GM15510 (cell line): ENCODE results near the gene CNOT10.

Experiments
- POLR2A ChIP-seq: IDR thresholded peaks from 3 replicates; pipeline ENCODE4 v1.6.1; 2011; ENCODE audit warnings: borderline replicate concordance; ENCODE audit not compliant: insufficient read length; ENCODE audit errors: extremely low read depth

Gene CNOT10, protein sequence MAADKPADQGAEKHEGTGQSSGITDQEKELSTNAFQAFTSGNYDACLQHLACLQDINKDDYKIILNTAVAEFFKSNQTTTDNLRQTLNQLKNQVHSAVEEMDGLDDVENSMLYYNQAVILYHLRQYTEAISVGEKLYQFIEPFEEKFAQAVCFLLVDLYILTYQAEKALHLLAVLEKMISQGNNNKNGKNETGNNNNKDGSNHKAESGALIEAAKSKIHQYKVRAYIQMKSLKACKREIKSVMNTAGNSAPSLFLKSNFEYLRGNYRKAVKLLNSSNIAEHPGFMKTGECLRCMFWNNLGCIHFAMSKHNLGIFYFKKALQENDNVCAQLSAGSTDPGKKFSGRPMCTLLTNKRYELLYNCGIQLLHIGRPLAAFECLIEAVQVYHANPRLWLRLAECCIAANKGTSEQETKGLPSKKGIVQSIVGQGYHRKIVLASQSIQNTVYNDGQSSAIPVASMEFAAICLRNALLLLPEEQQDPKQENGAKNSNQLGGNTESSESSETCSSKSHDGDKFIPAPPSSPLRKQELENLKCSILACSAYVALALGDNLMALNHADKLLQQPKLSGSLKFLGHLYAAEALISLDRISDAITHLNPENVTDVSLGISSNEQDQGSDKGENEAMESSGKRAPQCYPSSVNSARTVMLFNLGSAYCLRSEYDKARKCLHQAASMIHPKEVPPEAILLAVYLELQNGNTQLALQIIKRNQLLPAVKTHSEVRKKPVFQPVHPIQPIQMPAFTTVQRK

DNA sequence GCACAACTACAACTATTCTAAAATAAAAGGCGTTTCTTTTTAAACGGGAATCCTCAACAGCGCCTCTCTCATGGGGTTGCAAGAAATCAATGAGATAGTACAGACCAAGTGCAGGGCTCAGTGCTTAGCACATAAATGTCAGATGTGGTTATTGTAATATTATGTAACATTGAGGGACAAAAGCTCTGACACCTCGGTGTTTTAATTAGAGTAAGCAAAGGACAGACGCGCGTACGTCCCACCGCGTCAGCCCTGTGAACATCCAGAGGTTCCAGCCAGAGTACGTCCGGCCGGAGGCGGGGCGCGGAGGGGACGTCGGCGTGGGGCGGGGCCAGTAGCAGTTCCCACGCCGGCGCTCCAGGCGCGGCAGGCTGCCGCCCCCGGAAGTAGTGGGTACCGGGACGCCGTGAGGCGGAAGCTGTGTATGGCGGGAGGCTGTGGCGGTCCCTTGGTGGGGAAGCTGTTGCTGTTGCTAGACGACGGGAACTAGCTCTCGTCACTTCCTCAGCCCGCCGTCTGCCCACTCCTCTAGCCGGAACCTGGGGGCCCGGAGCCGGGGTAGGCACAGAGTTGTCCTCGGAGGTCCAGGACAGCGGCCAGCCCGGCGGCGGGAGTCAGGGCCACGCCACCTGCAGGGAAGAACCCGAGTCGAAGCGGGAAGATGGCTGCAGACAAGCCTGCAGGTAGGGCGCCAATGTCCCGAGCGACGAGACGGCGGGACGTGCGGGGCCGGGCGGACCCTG is at the start of gene CNOT10:
CNOT10 (plus strand) TSS at position 389 of the 743 bp plus-strand sequence; CDS start at position 662, 273 bp downstream.
- peak; percentile 71 for TF ChIP-seq POLR2A

- TF ChIP-seq POLR2A: no peak
Measured at GRCh38 chr3:32640939-32641338, 44.0 kb upstream of the CNOT10 start.

DNA sequence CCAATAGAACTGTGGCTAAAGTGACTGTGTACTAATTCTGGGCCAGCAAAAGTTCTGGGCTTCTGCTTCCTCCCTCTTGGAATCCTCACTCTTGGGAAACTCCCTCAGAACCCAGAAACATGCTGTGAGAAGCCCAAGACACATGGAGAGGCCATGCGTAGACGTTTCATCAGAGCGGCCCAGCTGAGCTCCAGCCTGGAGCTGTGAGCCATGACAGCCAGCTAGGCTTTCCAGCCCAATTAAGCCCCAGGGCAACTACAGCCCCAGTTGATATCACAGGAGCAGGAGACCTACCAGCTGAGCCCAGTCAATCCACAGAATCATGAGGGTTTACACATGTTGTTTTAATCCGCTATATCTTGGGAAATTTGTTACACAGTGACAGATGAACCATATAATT is 43.6 kb upstream of the CNOT10 start:
- TF ChIP-seq POLR2A: no peak

DNA sequence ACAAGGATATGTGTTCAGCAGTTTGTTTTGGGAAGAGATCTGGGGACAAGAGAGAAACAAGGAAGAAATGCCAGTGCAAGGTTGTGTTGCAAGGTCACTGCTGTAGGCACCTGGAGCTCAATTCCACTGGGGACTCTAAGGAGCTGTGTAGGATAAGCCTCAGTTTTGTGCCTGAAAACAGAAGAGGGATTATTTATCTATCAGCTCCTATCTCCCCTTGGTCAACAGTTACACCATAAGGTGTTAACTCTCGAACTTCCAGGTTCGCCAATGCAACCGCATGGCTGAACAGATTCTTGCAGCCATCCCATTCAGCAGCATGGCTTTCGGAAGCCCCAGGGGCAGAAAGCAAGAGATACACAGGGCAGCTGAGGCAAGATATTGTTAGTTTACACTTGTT is 41.6 kb upstream of the CNOT10 start:
- no peak for TF ChIP-seq POLR2A

DNA sequence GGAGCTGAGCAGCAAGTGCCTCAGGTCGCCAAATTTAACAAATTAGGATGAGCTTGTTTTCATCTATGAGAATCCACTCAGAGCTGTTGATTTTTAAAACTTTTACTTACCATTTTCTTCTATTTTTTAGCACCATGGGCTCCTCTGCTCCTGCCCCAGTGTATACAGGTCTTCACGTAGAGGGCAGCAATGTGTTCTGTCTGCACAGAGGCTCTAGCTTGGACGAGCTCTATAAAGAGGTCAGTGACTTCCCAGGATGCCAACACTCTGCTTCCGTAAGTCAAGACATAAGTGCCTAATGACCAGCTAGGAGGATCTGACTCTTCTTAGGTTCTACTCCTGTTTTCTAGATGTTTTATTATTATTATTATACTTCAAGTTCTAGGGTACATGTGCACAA is 41.2 kb upstream of the CNOT10 start:
- no peak for TF ChIP-seq POLR2A

DNA sequence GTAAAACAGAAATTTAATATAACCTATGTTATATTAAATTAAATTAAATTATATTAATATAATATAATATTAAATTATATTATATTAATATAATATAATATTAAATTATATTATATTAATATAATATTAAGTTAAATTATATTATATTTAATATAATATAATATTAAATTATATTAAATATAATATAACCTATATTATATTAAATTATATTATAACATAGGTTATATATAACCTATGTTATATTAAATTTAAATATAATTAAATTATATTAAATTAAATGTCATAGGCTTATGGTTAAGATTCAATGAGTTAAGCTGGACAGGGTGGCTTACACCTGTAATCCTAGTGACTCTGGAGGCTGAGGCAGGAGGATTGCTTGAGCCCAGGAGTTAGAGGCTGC is 40.6 kb upstream of the CNOT10 start:
- TF ChIP-seq POLR2A: no peak

DNA sequence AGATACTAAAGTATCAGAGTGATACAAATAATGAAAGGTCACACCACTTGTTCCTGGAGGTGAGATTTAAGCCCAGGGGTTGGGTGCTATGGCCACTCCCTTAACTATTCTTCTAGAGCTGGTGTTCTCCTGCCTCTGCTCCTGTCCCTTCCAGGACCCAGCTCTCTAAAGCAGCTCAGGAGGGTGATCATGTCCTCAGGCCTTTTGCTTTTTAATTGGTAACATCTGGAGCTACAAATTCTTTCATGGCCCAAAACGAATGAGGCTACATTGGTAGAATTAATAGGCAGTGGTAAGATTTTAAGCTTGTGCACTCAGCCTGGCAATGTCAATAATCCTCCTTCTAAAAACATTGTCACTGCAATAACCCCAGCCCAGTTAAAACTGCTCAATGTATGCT is 38.2 kb upstream of the CNOT10 start:
- no peak for TF ChIP-seq POLR2A

- no peak for TF ChIP-seq POLR2A
Measured at GRCh38 chr3:32655167-32655566, 29.8 kb upstream of the CNOT10 start.

DNA sequence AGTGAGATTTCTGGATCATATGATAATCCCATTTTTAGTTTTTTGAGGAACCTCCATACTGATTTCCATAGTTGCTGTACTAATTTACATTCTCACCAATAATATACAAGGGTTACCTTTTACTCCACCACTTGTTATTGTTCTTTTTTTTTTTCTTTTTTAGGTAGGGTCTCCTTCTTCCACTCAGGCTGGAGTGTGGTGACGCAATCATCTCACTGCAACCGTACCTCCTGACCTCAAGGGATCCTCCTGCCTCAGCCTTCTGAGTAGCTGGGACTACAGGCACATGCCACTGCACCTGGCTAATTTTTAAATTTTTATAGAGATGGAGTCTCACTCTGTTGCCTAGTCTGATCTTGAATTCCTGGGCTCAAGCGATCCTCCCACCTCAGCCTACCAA is 24.4 kb upstream of the CNOT10 start:
- no peak for TF ChIP-seq POLR2A

DNA sequence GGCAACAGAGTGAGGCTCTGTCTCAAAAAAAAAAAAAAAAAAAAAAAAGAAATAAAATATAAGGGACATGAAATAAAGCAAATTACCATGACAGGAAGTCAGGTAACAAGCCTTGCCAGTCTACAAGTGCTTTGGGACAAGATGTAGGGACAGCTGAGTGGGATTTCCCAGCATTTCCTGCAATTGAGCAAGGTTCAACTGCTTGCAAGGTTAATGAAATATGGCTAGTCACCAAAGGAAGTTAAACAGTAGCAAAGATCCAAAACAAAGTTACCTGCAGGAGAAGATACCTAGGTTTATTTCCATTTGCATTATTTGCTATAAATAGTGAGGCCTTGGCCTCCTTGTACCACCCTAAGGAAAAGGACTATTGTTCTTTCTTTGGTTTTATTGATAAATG is 22.3 kb upstream of the CNOT10 start:
- TF ChIP-seq POLR2A: no peak

DNA sequence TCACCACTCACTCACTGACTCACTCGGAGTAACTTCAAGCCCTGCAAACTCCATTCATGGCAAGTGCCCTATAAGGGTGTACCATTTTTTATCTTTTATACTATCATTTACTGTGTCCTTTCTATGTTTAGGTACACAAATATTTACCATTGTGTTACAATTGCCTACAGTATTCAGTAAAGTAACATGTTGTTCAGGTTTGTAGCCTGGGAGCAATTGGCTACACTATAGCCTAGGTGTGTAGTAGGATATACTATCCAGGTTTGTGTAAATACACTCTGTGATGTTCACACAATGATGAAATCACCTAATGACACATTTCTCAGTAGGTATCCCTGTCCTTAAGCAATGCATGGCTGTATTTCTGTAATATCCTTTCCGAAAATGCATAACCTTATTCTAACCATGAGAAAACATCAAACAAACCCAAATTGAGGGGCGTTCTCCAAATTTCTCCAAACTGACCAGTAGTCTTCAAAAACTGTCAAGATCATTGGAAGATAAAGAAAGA is 17.9 kb upstream of the CNOT10 start:
- TF ChIP-seq POLR2A: no peak

GRCh38 chr3:32675164-32675563 is 9.8 kb upstream of the CNOT10 start:
- TF ChIP-seq POLR2A: no peak

DNA sequence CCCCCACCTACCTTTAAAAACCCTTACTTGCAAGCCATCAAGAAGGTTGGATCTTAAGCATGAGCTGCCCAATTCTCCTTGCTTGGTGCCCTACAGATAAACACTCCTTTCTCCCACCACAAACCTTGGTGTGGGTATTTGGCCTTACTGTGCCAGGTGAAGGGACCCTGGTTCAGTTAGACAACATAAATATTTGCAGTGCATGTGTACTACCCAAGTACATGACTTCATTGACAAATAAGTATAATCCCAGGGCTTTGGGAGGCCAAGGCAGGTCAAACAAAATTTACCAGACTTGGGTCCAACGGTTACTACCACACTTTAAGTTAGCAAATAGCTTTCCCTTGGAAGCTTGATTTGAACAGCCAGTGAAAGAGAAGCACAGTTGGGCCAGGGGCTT is 9.3 kb upstream of the CNOT10 start:
- TF ChIP-seq POLR2A: no peak

DNA sequence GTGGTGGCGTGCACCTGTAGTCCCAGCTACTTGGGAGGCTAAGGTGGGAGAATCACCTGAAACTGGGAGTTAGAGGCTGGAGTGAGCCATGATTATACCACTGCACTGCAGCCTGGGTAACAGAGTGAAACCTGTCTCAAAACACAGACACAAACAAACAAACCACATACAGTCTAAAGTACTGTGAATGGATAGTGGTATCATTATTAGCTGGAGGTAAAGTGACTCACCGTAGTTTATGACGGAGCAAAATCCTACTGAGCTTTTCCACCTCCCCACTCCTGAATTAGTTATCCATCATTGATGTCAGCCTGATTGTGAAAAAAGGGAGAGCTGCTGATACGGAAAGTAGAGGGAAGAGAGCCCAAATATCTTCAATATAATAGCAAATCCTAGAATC is 3.2 kb upstream of the CNOT10 start:
- TF ChIP-seq POLR2A: no peak
